Gastroesophageal sphincter (tissue), 3 donors: ENCODE results near the gene RNF26.

ENCODE experiments used
- CTCF ChIP-seq, 4 experiments: fragments of 200-600 bp in 2 of 4; fragments of 450-650 bp in 2 of 4; sonication (generic) in 1 of 4; IDR thresholded peaks; one replicate each; pipeline ENCODE4 v1.5.1; 2017 to 2019; ENCODE audit warnings: antibody characterized with exemption in 4 of 4, mild to moderate bottlenecking in 2 of 4, moderate library complexity in 2 of 4
- POLR2A ChIP-seq, 2 donors: fragments of 450-650 bp; IDR thresholded peaks; one replicate each; pipeline ENCODE4 v1.6.1; 2017; ENCODE audit warnings: antibody characterized with exemption in 2 of 2, mild to moderate bottlenecking in 2 of 2, moderate library complexity in 1 of 2
- POLR2AphosphoS5 ChIP-seq: sonication (generic); formaldehyde crosslinking; IDR thresholded peaks from one replicate; pipeline ENCODE4 v1.6.1; 2017; ENCODE audit warnings: antibody characterized with exemption

GRCh38 chr11:119356349-119357031 is 22.2 kb downstream of the RNF26 start:
- TF ChIP-seq CTCF (IDR thresholded peaks at IDR 0.05) (peak; percentile 76 to 92 (median 84)), POLR2A (IDR thresholded peaks at IDR 0.05) (no peak), POLR2AphosphoS5 (peak; percentile 68)
